ENCODE results near the gene ROBO2.

Gene ROBO2

DNA sequence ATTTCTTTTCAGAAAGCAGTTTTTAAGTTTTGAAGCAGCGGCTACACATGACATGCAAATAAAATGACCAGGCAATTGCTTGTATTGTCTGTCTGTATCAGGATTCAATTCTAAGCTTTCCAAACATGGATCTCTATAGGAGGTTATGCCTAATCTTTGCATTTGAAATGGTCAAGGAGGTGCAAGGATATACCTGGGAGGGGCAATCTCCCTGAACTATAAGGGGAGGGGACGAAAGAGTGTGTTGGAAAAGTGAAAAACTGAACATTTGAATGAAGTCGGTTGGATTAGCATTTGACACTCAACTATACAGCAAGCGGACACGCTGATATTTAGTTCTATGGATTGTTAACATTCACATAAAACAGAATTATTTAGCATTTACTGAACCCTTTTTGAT lies 11.7 kb downstream of the ROBO2 start:
- no peak for DNase-seq (ENCODE audit: low read depth in 2 of 2)

DNA sequence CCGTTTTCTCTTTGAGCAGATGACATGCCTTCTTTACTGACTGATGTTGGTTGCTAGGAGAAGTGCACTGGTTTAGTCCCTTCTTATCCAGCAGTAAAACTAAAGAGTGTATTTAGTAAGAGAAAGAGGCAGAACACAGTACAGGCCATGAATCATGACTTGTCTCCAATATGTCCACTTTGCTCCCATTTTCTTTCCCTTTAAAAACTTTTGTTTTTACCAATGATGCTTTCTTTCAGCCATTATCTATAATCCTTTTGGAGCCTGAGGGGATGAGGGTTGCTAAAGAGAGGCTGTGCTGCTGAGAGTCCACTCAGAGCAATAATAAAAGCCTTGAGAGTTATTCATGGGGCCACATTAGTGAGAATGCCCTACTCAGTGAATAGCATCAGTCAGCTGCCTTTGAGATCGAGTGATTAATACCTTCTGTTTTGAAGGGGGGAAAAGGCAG lies 12.2 kb downstream of the ROBO2 start:
- no peak for DNase-seq (ENCODE audit: low read depth in 2 of 2)

DNA sequence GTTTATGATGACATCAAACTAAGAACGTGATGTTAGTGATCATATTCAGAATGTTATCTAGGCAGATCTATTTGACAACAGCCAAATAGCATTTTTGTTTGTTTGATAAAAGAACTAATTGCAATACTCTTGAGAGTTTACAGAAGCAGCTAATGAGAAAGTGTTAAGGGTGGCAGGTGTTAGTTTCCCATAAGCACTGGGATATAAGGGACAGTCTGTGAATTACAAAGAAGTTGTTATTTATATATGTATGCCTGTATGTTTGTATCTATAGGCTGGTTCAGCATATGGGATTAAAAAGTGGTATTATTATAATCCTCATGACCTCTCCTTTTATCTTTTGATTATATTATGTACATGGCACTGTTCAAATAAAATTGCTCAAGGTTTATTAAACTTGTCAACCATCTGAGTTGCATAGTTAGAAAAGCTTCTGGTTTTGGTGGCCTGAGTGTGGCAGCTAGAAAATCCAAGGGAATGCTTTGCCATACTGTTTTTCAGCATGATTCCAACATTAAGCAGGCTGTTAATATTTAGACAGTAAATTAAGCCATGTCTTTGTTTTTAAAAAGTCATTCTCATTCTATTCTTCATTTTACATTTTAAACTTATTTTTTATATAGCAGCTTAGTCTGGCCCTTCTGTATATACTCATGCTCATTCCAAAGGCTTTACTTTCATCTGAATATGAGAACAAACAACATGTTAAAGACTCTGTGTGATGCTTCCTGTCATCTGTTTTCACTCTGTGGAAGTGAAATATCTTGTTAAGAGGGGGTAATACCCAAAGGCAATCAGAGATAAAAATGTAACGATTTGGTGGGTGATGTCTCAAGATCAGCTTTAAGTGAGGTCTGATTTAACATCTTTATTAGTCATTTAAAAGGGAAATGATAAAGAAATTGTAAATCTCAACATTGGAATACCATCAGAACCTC lies 13.1 kb downstream of the ROBO2 start:
- no peak for DNase-seq (ENCODE audit: low read depth in 2 of 2)

DNA sequence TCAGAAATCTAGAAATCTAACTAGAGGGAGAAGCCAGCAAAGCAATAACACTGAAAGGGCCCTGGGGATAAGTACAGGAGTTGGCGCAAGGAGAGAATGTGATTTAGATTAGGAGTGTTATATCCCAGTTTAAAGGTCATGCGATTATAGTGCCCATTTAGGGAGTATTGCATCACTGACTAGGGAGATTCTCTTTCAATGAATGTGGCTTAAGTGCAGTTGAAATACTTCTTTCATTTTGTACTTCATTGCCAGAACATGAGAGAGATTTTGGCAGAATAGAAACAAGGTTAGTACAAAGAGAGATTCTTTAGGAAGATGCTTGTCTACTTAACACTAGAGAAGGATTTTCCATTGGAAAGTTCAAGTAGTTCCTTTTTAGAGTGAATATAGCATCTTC lies 13.9 kb downstream of the ROBO2 start:
- no peak for DNase-seq (ENCODE audit: low read depth in 2 of 2)

DNA sequence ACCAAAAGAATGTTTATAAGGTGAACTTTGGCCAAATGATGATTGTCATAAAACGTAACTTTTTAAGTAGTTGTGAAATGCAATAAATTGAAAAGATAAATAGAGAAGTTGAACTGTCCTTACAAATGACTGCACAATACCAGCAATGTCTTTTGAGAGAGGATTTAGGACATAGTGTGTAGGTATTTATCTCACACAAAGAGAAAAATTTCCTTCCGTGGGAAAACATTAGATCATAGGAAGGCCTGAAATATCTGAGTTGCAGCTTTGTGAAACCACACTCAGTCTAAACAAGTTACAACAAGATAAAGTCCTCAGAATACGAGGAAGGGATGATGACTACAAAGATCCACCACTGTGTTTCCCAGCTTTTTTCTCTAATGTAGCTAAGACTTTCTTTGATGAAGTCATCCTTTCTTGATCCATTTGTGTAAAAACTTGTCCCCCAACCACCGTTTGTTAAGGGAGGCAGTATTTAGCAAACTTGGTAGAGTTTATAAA lies 16.0 kb downstream of the ROBO2 start:
- DNase-seq (ENCODE audit: low read depth in 2 of 2): no peak

DNA sequence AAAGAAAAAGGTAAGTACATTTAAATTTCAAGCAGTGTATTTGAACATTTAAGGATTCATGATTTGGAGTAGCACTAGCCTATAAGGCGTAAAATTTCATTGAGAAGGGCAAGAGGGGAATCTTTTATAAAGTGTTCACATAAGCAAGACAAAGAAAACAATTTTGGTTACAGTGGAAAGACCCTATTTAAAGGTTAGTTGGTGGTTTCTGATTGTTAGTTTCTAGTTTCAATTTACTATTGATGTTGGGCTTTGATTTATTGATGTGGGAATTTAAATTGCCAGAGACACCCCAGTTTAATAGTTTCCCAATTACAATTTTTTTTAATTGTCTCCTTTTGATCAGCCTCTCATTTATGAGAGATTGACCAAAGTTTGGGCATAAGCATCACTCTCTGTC lies 19.5 kb downstream of the ROBO2 start:
- no peak for DNase-seq (ENCODE audit: low read depth in 2 of 2)

DNA sequence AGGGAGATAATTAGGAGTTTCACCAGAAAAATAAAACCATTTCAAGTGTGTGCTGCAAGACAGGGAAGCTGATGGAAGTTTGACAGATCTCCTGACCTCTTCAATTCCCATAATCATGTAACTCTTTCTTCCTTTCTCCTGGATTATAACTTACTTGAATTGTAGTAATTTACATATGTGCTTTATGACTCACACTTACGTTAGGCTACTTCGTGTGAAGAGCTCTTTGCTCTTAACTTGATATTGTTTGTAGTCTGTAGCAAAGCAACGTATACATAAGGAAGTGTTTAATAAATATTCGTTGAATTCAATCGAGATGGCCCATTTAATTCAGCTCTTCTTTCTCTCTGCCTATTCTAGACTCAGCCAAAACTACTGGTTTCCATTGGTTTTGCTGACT lies 23.5 kb downstream of the ROBO2 start:
- no peak for DNase-seq (ENCODE audit: low read depth in 2 of 2)

DNA sequence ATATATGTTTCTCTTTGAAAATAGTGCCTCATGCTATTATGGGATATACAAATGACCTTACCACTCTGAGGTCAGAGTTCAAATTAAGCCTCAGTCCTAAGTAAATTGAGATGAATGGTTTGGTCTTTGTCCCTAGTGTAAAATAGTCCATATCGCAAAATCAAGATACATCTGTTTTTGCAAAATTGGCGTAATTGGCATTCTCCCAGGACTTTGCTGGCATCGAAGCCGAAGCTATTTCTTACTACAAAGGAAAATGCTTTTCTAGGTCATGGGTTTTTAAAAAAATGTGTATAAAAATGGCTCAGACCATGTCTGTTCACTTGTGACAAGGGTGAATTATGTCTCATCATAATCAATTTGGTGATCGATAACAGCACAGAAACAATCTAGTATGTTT lies 25.9 kb downstream of the ROBO2 start:
- no peak for DNase-seq (ENCODE audit: low read depth in 2 of 2)

DNA sequence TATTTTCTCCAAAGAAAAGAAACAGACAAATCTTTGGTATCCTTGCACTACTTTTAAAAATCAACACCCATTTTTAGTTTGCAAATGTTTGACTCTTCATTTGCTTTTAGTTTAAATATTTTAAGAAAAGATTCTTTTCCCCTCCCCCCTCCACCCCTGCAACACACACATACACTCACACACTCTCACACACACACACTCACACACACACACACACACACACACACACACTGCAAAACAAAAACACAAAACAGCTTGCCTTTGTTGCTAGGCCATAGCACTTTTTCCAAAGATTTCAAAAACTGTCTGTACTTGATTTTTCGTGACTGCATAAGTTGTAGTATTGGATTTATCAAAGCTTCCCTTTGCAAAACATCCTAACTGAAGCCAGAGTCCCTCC lies 26.9 kb downstream of the ROBO2 start:
- no peak for DNase-seq (ENCODE audit: low read depth in 2 of 2)

DNA sequence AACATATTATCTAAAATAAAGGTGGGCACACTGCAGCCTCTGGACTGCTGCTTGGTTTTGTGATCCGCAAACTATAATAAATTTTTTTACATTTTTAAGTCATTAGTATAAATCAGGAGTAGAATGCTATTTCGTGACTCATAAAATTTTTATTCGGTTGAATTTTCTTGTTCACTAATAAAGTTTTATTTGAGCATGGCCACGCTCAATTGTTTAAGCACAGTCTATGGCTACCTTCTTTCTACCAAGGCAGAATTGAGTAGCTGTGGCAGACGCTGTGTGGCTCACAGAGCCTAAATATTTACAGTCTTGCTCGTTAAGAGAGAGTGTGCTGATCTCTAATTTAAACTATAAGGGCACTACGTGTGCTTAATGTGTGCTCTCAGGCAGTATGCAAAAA lies 28.9 kb downstream of the ROBO2 start:
- no peak for DNase-seq (ENCODE audit: low read depth in 2 of 2)

DNA sequence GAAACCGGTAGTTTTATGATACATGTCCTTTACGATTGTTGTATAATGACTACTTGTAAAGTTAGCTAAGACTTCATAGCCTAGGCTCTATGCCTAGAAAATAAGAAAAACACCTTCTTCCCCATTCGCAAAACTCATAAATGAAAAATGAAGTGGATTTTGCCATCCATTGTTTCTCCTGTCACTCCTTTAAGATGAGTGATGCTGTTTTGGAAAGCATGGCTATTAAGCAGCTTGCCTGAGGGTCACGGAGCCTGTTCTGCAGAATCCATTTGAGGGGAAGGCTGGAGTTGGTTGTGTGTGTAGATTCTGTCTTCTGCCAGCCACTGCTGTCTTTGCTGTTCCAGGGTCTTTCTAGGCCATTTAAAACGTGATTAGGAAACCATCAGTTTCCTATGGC lies 31.5 kb downstream of the ROBO2 start:
- DNase-seq (ENCODE audit: low read depth in 2 of 2): no peak

DNA sequence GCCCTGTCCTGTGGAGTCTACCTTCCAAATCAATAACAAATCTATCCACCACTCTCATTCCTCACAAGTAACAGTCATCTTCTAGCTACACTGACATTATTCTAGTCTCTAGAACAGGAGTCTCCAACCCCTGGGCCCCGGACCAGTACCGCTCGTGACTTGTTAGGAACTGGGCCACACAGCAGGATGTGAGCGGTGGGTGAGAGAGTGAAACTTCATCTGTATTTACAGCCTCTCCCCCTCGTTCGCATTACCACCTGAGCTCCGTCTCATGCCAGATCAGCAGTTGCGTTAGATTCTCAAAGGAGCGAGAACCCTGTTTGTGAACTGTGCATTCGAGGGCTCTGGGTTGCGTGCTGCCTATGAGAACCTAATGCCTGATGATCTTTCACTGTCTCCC lies 31.9 kb downstream of the ROBO2 start:
- no peak for DNase-seq (ENCODE audit: low read depth in 2 of 2)

DNA sequence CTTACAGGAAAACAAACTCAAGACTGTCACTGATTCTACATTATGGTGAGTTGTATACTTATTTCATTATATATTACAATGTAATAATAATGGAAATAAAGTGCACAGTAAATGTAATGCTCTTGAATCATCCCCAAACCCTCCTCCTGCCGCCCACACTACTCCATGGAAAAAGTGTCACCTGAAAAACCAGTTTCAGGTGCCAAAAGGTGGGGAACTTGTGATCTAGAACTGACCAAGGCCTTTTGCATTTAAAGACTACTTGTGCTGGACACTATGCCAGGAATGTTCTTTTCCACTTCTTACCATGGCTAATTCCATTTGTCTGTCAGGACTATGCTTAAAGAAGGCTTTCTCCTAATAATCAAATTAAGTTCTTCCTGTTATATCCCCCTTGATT lies 32.3 kb downstream of the ROBO2 start:
- no peak for DNase-seq (ENCODE audit: low read depth in 2 of 2)

DNA sequence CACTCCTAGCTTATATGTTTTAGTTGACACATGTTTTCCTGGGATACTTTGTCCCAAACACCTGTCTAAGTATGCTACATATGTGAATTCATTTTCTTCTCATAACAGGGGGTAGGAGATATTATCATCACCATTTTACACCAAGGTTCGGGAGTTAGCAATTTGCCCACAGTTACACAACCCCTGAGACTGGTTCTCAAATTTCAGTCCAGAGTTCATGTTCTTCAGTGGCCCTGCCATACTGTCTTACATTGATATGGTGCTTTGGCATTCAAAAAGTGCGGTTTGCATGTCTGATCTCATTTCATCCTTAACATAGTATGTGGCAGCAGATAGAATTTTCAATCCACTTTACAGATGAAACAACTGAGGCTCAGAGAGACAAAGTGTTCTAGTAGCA lies 38.4 kb downstream of the ROBO2 start:
- no peak for DNase-seq (ENCODE audit: low read depth in 2 of 2)

DNA sequence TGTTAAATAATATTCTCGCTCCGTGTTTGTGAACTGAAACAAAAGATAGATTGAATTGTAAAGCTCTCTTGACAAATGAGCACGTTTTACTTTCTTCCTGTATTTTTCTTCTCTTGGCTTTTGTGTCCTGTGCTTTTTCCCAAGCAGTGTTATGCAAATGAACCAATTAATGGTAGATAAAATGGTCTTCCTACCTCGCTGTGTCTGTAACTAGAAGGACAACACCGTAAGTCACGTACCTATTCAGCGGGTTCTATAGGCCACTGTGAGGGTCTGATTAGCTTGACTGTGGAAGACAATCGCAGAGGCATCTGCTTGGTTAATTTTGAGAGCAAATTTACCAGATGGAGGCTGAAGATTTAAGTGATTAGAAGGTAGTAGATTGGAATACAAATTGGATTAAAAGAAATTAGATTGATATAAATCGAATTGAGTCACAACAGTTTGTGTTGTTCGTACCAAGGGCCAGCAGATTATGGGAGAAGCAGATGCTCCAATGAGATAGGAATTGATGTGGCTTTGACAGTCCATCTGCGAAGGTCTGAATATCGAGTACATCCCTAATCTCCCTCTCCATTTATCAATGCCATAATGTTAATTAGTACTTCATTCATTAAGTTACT lies 40.2 kb downstream of the ROBO2 start:
- DNase-seq (ENCODE audit: low read depth in 2 of 2): no peak

DNA sequence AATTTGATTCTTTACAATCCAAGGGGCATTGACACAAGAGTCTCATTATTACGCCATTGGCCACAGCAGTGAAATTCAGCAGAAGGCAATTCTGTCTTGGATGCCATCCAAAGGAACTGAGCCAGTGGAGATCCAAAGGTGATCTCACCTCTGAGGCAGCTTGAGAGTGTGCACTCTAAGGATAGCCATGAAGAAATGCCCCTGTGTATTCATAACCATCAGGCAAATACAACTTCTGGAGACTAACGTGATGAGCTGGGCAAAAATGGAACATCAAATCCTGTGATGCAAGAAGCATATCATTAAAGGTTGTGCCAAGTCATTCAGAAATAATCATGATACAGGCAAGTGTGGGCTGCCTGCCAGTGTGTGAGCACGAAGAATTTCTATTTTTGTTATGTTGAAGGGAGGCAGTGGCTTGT lies 41.4 kb downstream of the ROBO2 start:
- no peak for DNase-seq (ENCODE audit: low read depth in 2 of 2)

DNA sequence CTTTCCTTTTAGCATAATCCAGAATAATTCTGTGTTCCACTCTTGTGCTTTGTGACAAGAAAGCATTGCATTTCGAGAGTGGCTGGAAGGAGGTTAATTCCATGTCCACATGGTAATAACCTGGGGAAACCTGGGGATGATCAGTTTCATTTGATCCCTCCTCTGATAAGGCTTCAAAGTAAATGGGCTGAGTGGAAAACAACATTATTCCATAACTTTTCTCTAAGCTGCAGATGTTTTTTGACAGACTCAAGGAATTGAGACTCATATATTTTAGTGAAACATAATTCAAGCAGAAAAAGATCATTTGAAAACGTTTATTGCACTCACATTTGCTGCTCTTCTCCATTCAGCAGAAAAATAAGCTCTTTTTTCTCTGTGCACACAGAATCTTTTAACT lies 44.6 kb downstream of the ROBO2 start:
- no peak for DNase-seq (ENCODE audit: low read depth in 2 of 2)

DNA sequence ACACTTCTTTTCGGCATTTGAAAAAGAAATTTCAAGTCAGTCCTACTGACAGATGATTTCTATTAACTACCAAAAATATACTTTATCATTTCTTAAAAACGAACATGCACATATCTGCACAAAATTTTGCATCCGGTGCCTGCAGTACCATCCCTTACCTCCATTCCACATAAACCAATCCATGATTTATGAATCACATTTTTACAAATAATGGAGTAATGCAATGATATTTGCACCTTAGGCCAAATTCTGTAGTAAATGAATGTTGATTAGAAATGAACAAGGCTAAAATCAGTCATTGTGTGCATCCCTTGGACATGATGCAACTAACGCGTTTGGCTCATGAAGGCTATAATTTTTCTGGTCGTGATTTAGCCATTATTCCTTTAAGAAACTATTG lies 46.5 kb downstream of the ROBO2 start:
- no peak for DNase-seq (ENCODE audit: low read depth in 2 of 2)

DNA sequence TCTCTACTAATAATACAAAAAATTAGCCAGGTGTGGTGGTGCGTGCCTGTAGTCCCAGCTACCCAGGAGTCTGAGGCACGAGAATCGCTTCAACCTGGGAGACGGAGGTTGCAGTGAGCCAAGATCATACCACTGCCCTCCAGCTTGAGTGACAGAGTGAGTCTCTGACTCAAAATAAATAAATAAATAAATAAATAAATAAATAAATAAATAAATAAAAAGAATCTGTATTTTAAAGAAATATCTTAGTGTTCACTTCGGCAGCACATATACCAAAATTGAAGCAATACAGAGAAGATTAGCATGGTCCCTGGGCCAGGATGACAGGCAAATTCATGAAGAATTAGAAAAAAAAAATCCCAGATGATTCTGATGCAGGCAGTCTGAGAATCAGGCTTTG lies 51.9 kb downstream of the ROBO2 start:
- no peak for DNase-seq (ENCODE audit: low read depth in 2 of 2)

DNA sequence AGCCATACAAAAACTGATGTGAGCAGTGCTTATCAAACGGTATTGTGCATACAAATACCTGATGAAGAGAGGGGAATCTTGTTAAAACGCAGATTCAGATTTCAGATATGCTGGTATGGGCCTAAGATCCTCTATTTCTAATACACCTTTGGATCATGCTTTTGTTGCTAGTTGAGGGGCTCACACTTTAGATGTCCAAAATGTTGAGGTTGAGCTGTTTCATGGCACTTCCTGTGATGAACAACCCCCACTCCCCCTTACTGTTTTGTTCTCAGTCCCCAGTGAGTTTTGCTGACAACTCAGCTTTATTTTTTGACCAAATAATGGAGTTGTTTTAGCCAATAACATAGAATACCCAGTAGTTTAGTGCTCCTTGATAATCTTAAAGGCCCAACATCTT lies 53.2 kb downstream of the ROBO2 start:
- DNase-seq (ENCODE audit: low read depth in 2 of 2): no peak

DNA sequence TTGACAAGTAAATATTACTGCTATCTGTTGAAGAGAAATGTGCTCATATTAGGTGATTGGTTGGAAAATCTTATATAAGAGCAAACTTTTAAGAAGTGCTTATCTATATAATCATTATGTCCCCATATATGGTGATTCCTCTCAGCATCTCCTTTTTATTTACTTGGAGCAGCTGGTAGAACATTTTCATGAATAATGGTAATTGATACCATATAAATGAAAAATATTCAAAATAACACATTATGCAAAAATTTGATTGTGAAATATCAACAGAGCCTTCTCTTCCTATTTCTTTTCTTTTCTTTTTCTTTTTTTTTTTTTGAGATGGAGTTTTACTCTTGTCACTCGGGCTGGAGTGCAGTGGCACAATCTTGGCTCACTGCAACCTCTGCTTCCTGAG lies 56.2 kb downstream of the ROBO2 start:
- DNase-seq (ENCODE audit: low read depth in 2 of 2): no peak

DNA sequence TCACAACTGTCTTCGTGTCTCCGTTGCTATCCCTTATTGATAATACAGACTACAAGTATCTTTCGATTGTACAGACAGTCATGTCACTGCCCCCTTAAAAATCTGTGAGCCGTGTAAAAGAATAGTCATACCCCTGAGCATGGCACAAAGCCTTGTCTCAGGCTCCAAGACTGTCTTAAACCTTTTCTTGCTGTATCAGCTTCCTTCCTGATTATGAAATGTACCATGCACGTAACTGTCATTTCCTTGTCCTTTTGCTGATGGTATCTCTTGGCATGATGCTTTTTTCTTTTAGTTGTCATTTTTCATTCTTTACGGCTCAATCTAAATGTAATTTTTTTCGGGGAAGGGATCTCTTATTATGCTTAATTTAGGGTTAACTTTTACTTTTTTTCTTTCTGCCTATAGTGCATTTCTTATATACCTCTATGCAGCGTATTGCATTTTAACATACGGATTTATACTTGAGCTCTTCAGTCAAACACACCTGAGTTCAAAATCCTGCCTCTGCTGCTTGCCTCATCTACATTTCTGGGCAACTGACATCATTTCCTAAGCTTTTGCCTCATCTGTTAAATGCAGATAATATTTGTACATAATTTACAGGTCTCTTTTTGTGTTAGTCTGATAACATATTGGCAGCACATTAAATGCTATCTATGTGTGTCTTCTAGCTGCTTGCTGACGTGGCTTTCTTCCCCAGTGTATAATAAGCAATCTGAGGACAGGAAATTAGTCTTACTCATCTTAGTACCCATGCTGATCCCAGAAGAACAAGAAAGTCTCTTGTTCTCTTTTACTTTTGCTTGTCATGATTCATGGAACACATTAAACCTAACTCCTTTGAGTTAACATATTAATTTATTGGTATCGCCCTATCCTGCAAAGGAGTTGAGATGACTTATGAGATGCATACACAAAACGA lies 57.3 kb downstream of the ROBO2 start:
- DNase-seq (ENCODE audit: low read depth in 2 of 2): no peak

Data from stimulated activated CD8-positive, alpha-beta memory T cell treated with anti-CD3 and anti-CD28 coated beads, Interleukin-2, amount 100 ng/mL, for 48 hours (primary cell).